Adrenal gland (tissue), 5 donors: ENCODE results near the gene CNTN1.

Experiments
- POLR2A ChIP-seq, 2 donors: fragments of 450-650 bp; IDR thresholded peaks; one replicate each; pipeline ENCODE4 v1.6.1; 2017; ENCODE audit warnings: antibody characterized with exemption in 2 of 2, mild to moderate bottlenecking in 2 of 2, moderate library complexity in 1 of 2
- TF ChIP-seq, protein P1 (sequence below), 6 experiments: fragments of 450-650 bp in 4 of 6; fragments of 200-600 bp in 2 of 6; sonication (generic) in 1 of 6; IDR thresholded peaks; 1 replicate in 5 of 6; 2 replicates in 1 of 6; pipeline versions ENCODE4 v1.5.1 to v1.8.0; 2016 to 2021; ENCODE audit warnings: antibody characterized with exemption in 6 of 6, mild to moderate bottlenecking in 2 of 6, moderate library complexity in 1 of 6
- donor health status: DM: no; HTN: no; CAD: no.

GRCh38 chr12:40959041-40959440, 266.8 kb downstream of the CNTN1 start:
- TF ChIP-seq, protein P1, sequence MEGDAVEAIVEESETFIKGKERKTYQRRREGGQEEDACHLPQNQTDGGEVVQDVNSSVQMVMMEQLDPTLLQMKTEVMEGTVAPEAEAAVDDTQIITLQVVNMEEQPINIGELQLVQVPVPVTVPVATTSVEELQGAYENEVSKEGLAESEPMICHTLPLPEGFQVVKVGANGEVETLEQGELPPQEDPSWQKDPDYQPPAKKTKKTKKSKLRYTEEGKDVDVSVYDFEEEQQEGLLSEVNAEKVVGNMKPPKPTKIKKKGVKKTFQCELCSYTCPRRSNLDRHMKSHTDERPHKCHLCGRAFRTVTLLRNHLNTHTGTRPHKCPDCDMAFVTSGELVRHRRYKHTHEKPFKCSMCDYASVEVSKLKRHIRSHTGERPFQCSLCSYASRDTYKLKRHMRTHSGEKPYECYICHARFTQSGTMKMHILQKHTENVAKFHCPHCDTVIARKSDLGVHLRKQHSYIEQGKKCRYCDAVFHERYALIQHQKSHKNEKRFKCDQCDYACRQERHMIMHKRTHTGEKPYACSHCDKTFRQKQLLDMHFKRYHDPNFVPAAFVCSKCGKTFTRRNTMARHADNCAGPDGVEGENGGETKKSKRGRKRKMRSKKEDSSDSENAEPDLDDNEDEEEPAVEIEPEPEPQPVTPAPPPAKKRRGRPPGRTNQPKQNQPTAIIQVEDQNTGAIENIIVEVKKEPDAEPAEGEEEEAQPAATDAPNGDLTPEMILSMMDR (IDR thresholded peaks at IDR 0.05): no peak
- no peak for TF ChIP-seq POLR2A (IDR thresholded peaks at IDR 0.05)
